HG03135 (cell line): ENCODE data around the gene CDC27.
A peak's percentile ranks its signal among the peaks of the same experiment; 100 is the strongest.
"Not testable (repeated sequence)": the region's sequence is repeated elsewhere in the genome, so short reads cannot be mapped to it uniquely, and the experiment has no call there.

Experiments
- ATAC-seq: cut with Tn5 transposase; IDR thresholded peaks from one replicate; pipeline ENCODE4 v1.9.1; 2021; ENCODE audit warnings: mild to moderate bottlenecking, moderate library complexity; ENCODE audit not compliant: unreplicated experiment

CDC27 gene

GRCh38 chr17:47219621-47220475, 30.8 kb upstream of the CDC27 start:
- ATAC-seq, result no peak

GRCh38 chr17:47218896-47219430, 29.9 kb upstream of the CDC27 start:
- ATAC-seq, result no peak

DNA sequence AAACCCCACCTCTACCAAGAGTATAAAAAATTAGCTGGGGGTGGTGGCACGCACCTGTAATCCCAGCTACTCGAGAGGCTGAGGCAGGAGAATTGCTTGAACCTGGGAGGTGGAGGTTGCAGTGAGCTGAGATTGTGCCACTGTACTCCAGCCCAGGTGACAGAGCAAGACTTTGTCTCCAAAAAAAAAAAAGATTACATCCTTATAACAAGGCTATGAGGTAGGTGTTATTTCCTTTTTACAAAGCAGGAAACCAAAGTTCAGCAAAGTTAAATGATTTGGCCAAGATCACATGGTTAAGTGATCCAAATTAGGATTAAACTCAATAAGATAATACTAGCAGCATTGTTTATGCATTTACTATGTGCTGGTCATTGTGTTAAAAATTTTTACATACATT, 28.2 kb upstream of the CDC27 start:
- ATAC-seq, result not testable (repeated sequence)

- ATAC-seq, result not testable (repeated sequence)
Observed at GRCh38 chr17:47216821-47217220, 27.7 kb upstream of the CDC27 start.

DNA sequence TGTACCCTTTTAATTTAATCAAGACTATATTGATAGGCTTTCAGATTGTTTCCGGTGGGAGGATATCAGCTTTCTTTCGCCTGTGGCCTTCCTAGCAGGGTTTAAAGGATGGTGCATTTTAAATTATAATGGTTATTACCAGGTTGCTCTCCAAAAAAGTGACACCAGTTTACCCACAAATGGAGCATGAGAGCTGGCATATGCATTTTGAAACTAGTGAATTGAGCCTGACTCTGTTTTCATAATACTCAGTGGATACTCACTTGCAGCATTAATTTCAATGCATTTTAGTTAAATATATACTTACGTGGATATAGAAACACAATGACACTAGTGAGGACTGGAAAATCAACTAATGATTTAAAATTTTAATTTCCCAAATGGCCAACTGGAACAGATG, 25.8 kb upstream of the CDC27 start:
- ATAC-seq, result no peak

DNA sequence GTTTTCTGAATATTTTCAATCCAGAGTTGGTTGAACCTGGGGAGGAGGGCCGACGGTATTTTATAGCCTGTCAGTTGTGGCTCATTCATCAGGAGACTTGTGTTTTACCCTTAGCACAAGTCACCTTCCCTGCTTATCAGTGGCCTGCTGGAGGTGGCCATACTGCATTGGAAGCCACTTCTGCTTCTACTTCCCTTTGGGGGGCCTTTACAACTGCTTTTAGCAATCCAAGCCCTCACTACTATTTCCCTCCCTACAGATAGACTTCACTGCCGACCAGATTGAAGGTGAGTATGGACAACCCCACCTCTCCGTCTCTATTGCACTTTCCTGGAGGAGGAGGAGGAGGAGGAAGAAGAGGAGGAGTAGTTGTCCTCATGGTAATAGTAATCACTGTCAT, 24.4 kb upstream of the CDC27 start:
- no peak for ATAC-seq

DNA sequence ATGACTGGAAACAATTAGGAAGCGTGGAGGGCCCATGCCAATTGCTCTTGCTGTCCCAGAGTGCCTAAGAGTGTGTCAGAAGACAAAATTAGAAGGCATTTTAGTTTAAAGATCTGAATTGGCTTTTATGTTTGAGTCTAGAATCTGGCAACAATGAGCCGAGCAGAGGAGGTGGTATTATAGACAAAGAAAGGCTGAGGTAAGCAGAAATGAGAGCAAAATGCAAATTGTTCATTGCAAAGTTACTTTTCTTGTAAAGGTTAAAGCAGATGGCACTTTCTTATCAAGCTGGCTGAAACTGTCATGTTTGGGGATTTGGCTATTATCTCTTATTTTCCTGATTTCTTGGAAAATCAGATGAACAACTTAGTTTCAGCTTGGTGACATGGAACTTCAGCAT, 23.4 kb upstream of the CDC27 start:
- ATAC-seq, result no peak

DNA sequence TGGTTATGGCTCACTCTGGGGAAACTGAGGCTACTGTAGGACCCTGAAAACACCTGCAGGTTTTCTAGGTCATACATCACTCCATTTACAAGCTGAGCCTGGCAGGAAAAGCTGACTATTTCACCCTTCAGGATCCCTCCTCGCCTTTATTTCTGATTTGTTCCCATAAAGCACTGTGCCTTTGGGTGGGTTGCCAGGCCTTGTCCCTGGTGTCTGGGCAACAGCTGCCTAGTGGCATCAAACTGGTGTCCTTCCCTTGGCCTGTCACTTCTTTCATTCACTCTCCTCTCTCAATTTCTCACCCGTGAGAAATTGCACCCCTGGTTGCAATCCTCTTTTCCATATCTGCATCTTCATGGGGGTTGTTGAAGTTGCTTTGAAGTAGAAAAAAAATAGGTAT, 21.7 kb upstream of the CDC27 start:
- ATAC-seq, result no peak

DNA sequence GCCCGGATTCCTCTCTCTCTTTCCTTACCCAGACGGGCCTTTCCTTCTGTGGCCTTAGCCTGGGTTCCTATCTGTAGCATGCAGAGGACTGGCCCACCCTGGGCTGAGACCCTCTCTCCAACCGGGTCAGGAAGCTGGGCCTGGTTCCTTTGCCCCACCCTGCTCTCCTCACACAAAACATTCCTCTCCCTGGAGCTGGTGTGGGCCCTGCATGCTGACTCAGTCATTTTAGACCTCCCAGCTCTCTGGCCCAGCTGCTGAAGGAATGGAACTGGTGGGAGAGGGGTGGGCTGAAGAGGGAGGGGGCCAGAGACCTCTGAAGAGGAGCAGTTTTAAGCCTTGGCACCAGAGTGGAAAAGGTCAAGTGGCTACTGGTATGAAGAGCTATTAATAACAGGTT, 21.0 kb upstream of the CDC27 start:
- no peak for ATAC-seq

DNA sequence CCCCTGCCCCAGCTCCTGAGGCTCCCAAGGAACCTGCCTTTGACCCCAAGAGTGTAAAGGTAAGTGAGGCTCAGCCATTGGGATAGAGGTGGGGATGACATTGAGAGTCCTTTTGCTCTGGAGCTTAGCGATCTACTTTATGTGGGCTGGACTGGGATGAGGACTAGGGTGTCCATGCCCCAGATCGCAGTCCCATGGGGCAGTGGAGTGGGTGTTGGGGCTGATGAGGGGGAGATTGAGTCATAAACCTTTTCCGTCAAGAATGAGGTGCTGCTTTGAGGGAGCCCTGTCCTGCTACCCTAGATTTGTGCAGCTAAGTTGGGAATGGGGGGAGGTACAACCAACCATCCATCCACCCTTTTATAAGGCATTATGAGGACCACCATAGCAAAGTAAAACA, 20.4 kb upstream of the CDC27 start:
- no peak for ATAC-seq

DNA sequence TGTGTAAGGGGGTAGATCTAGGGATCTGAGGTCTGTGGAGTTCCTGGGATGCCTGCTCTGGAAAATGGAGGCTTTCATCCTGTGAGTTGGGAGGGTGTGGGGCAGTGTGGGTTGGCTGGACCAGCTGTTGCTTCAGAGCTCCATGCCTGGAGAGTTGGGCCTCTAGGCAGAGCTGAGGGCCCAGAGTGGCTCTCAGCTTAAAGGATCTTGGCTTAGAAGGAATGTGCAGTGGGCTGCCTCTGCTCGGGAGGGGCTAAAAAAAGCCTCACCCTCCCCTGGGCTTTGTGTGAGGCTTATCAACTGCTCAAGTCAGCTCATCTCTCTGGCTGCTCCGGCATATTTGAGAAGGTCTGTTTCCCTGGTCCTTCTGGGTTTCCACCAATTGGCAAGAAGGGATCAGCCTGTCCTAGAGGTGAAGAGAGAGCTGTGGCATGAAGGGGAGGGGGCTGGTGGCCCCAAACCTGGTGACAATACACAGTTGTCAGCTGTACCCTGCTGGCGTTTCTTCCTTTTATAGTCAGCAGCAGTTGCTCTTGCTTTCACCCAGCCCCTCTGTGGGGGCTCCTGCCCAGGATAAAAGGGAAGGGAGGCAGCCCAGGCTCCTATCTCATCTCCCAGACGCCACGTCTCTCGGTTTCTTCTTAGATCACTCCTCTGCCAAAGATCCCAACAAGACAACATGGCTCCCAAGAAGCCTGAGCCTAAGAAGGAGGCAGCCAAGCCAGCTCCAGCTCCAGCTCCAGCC, 19.8 kb upstream of the CDC27 start, which contains the start of gene MYL4:
Gene MYL4, plus strand, starts transcription at position 605 of the 745 bp plus-strand sequence. Its CDS starts 75 bp downstream, at position 680.
- ATAC-seq, result no peak

DNA sequence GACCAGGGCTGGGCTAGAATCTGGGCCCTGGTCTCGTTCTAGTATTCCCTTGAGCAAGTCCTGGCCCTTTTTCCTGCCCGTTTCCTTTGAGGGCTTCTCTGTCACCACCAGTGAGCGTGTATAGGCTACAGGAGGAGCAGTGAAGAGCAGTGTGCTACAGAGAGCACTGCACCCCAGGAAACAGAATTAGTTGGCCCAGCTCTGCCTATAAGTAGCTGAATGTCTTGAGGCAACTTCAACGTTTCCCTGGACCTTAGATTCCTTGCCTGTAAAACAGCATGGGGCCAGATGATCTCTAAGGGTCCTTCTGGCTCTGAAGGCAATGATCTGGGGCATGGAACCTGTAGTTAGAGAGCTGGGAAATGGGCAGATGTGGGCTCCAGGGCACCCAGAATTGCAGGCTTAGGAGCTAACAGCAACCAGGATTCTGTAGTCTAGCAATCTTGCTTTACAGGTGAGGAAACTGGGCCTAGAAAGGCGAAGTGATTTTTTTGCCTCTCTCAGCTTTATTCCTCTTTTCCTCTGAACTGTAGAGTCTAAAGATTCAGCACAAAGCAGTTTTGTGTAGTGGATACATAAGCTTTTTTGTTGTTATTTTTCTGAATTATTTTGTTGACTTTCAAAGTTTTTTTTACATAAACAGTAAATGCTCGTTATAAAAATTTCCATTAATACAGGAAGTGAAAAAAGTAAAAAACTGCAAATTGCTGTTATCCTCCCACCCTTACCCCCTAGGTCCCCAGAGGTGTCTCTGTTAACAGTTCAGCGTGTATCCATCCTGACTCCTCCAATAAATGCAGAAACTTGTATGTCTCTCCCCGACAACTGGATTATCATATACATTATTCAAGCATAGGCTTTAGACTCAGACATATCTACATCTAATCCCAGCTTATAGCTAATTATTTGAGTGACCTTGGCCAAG, 18.3 kb upstream of the CDC27 start:
- ATAC-seq, result no peak

DNA sequence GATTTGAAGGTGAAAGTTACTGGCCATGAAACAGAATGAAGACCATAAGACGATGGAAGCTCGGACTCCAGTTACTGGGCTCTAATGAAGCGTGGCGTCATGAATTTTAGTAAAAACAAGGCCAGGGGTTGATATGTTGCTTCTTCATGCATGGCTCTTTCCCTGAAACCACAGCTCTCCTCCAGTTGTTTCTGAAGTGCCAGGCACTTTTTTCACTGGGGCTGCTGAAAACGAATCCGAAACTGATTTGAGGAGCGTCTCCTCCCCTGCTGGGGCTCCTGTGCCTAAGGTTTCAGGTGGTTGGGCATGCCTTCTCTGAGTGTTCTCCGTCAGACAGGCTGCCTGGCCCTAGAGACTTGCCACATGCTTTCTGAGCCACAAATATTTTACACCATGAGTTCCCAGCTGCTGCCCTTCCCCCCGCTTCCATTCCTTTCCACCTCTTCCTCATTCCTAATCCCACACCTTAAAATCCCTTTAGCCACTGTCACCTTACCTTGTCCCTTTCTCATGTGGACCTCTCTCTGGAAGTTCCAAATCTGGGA, 16.4 kb upstream of the CDC27 start:
- ATAC-seq, result peak; percentile 47

- ATAC-seq, result peak; percentile 54
Observed at GRCh38 chr17:47204722-47205418, 15.8 kb upstream of the CDC27 start.

GRCh38 chr17:47203984-47204721, 15.1 kb upstream of the CDC27 start:
- no peak for ATAC-seq

DNA sequence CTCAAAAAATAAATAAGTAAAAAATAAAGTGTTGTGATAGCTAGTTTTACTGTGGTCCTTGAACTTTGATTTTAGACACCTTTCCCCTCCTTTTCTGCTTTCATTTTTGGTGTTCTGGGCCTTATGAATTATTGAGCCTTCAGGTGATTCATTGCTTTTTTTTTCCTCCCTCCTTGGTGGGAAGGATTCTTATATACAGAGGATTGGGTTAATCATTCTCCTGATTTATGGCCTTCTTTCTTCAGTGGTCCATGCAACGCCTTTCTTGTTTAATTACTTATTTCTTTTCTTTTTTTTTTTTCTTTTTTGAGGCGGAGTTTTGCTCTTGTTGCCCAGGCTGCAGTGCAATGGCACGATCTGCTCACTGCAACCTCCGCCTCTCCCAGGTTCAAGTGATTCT, 12.1 kb upstream of the CDC27 start:
- no peak for ATAC-seq

DNA sequence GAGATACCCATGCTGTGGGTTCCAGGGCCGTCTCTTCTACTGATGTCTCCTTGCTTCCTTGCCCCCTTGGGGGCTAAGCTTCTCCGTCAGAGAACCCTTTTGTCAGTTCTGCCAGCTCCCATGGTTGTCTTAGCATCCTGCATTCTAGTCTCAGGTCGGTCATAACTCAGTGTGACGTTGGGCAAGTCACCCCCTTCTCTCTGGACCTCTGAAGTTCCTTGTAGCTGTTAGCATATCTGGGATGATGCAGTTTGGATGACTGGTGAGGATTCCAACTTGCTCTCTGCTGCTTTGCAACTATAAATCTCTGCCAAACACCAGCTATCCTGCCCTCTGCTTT, 11.2 kb upstream of the CDC27 start:
- no peak for ATAC-seq

- ATAC-seq, result no peak
Observed at GRCh38 chr17:47199627-47200324, 10.7 kb upstream of the CDC27 start.

DNA sequence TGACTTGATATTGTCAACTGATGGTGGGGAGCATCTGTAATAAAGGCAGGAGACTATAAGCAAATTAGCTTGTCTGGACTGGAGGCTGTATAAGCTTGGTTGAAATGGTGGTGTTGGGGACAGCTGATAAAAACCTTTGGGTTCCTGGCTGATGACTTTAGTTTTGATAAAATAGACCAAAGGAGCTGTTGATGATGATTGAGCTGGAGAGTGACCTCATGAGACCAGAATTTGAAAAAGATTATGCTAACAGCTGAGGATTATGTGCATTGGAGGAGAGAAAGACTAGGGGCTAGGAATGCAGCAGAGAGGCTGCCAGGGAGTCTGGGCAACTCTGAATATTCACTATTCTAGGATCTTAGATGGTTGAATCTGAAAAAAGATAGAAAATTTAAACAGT, 8.7 kb upstream of the CDC27 start:
- no peak for ATAC-seq
